ENCODE results near the gene ZFP36L2.

Gene ZFP36L2

GRCh38 chr2:43184339-43184895 lies 42.0 kb downstream of the ZFP36L2 start:
- Histone ChIP-seq H3K36me3 (ENCODE audit: control insufficient read depth in 2 of 2, insufficient read depth in 1 of 2, low read length in 2 of 2) (no peaks in the 10 kb centered on the region), H3K9me3 (ENCODE audit: control insufficient read depth, insufficient read depth, low read depth, low read length) (no peaks in the 10 kb centered on the region), H3K27ac (ENCODE audit: extremely low read depth, low read depth, low read length) (no peak overlapping the region), H3K4me3 (ENCODE audit: low read depth, low read length) (no peak overlapping the region), H3K4me1 (ENCODE audit: control insufficient read depth, insufficient read depth, low read length) (peaks cover under 1% of the 10 kb centered on the region; the same call in 1 of the 2 replicates)
- POLR2A ChIA-PET = no interaction called here
- TF ChIP-seq ZNF266 (tag by site-specific recombination; IDR thresholded peaks at IDR 0.05; ENCODE audit: low read depth) (no peak), ZNF214 (tag by site-specific recombination; IDR thresholded peaks at IDR 0.05; ENCODE audit: borderline replicate concordance) (no peak), ZNF624 (tag by site-specific recombination; IDR thresholded peaks at IDR 0.05) (no peak), ZNF394 (tag by site-specific recombination; IDR thresholded peaks at IDR 0.05; ENCODE audit: borderline replicate concordance) (no peak), ZNF2 (tag by site-specific recombination; IDR thresholded peaks at IDR 0.05) (no peak), ZNF391 (tag by site-specific recombination; IDR thresholded peaks at IDR 0.05; ENCODE audit: borderline replicate concordance, low read depth) (no peak), ZNF791 (tag by site-specific recombination; IDR thresholded peaks at IDR 0.05) (no peak), ZBTB44 (tag by site-specific recombination; IDR thresholded peaks at IDR 0.05) (no peak), KLF16 (tag by site-specific recombination; IDR thresholded peaks at IDR 0.05) (no peak), SETDB1 (IDR thresholded peaks at IDR 0.05; ENCODE audit: insufficient read length, low read length) (no peak), ZNF549 (tag by site-specific recombination; IDR thresholded peaks at IDR 0.05) (no peak), ZNF621 (tag by site-specific recombination; IDR thresholded peaks at IDR 0.05) (no peak), ZBTB11 (tag by site-specific recombination; conservative IDR thresholded peaks at IDR 0.05; ENCODE audit: low read depth) (no peak), BCL11B (tag by site-specific recombination; IDR thresholded peaks at IDR 0.05; ENCODE audit: low read depth) (no peak)
- CTCF ChIA-PET = no interaction called here

DNA sequence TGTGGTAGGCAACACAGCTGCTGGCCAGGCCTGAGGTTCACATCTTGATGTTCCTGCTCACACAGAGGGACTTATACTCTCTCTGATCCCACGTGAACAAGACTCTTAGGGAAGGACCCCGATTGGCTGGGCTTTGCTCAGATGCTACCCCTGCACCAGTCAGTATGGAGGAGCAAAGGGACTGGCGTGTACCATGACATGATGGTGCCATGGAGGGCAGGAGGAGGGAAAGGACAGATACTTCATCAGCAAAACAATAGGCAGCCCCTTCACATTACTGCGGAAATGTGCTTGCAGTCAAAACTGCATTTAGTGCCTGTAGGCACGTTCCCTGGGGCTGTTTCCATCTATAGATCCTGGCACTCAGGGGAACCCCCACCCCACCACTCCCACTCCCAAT lies 42.7 kb downstream of the ZFP36L2 start:
- Histone ChIP-seq H3K9me3 (ENCODE audit: control insufficient read depth, insufficient read depth, low read depth, low read length) (no peaks in the 10 kb centered on the region), H3K4me1 (ENCODE audit: control insufficient read depth, insufficient read depth, low read length) (peaks cover 3% of the 10 kb centered on the region; the same call in 1 of the 2 replicates), H3K4me3 (ENCODE audit: low read depth, low read length) (no peak overlapping the region), H3K27ac (ENCODE audit: extremely low read depth, low read depth, low read length) (no peak overlapping the region), H3K36me3 (ENCODE audit: control insufficient read depth in 2 of 2, insufficient read depth in 1 of 2, low read length in 2 of 2) (no peaks in the 10 kb centered on the region)
- CTCF ChIA-PET = interaction anchor here (1.5 kb wide), 1 partner anchor 14 kb away, joined by 5 read pairs; no protein-coding TSS in a partner anchor
- TF ChIP-seq ZNF76 (tag by site-specific recombination; IDR thresholded peaks at IDR 0.05; ENCODE audit: borderline replicate concordance, low read depth) = no peak
- TF ChIP-seq ZNF335 (tag by site-specific recombination; conservative IDR thresholded peaks at IDR 0.05) = no peak
- TF ChIP-seq, protein P1, sequence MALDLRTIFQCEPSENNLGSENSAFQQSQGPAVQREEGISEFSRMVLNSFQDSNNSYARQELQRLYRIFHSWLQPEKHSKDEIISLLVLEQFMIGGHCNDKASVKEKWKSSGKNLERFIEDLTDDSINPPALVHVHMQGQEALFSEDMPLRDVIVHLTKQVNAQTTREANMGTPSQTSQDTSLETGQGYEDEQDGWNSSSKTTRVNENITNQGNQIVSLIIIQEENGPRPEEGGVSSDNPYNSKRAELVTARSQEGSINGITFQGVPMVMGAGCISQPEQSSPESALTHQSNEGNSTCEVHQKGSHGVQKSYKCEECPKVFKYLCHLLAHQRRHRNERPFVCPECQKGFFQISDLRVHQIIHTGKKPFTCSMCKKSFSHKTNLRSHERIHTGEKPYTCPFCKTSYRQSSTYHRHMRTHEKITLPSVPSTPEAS (tag by site-specific recombination; IDR thresholded peaks at IDR 0.05) = no peak
- TF ChIP-seq ZNF292 (tag by site-specific recombination; IDR thresholded peaks at IDR 0.05; ENCODE audit: borderline replicate concordance, low read depth) = no peak
- TF ChIP-seq ZNF776 (tag by site-specific recombination; IDR thresholded peaks at IDR 0.05; ENCODE audit: borderline replicate concordance) = no peak
- TF ChIP-seq ZBTB6 (tag by site-specific recombination; IDR thresholded peaks at IDR 0.05) = no peak
- no peak for TF ChIP-seq ZNF624 (tag by site-specific recombination; IDR thresholded peaks at IDR 0.05)
- TF ChIP-seq ZNF341 (tag by site-specific recombination; IDR thresholded peaks at IDR 0.05; ENCODE audit: low read depth) = no peak
- no peak for TF ChIP-seq ZNF660 (tag by site-specific recombination; IDR thresholded peaks at IDR 0.05)
- TF ChIP-seq ZBTB21 (tag by site-specific recombination; IDR thresholded peaks at IDR 0.05) = no peak
- no peak for TF ChIP-seq KLF8 (tag by site-specific recombination; IDR thresholded peaks at IDR 0.05)
- TF ChIP-seq ZNF239 (tag by site-specific recombination; IDR thresholded peaks at IDR 0.05) = no peak
- TF ChIP-seq SP3 (tag by site-specific recombination; IDR thresholded peaks at IDR 0.05) = no peak
- no peak for TF ChIP-seq ZNF2 (tag by site-specific recombination; IDR thresholded peaks at IDR 0.05)
- TF ChIP-seq ZNF837 (tag by site-specific recombination; IDR thresholded peaks at IDR 0.05) = no peak
- POLR2A ChIA-PET = no interaction called here
